OCI-LY3 (cell line): ENCODE measurements around the gene SELL.

Experiments
- H2AFZ ChIP-seq: fragments of 200-600, 300-600 bp; shearing (Covaris generic); 2 replicates; pipeline ENCODE4 v1.6.0; 2014; ENCODE audit warnings: antibody characterized with exemption, low read depth, low read length
- H3K27ac ChIP-seq: fragments of 200-600, 300-600 bp; sonication (generic); 2 replicates; pipeline ENCODE4 v1.5.1; 2014; ENCODE audit warnings: mild to moderate bottlenecking, low read length, moderate library complexity, mixed read lengths
- H3K27me3 ChIP-seq: fragments of 200-600, 300-600 bp; sonication (generic); 2 replicates; pipeline ENCODE4 v1.6.1; 2014; ENCODE audit warnings: low read depth, low read length, mixed read lengths
- H3K36me3 ChIP-seq: fragments of 200-600, 300-600 bp; sonication (generic); replicated peaks from 2 replicates; pipeline ENCODE3; 2014; ENCODE audit warnings: low read depth, low read length, mixed read lengths
- H3K4me1 ChIP-seq: fragments of 300-600, 200-600 bp; sonication (generic); 2 replicates; pipeline ENCODE4 v1.6.1; 2014; ENCODE audit warnings: low read length, mixed read lengths
- H3K4me2 ChIP-seq: fragments of 200-600, 300-600 bp; sonication (generic); 2 replicates; pipeline ENCODE4 v1.6.1; 2014; ENCODE audit warnings: low read length, mixed read lengths
- H3K4me3 ChIP-seq: fragments of 300-600, 200-600 bp; sonication (generic); 2 replicates; pipeline ENCODE4 v1.5.1; 2014; ENCODE audit warnings: antibody characterized with exemption, mild to moderate bottlenecking, low read length, moderate library complexity
- H3K79me2 ChIP-seq: fragments of 300-600, 200-600 bp; shearing (Covaris generic); 2 replicates; pipeline ENCODE4 v1.6.1; 2014; ENCODE audit warnings: mild to moderate bottlenecking, low read length, mixed read lengths
- H3K9ac ChIP-seq: fragments of 300-600, 200-600 bp; shearing (Covaris generic); 2 replicates; pipeline ENCODE4 v1.6.0; 2014; ENCODE audit warnings: mild to moderate bottlenecking, low read length, moderate library complexity
- H3K9me3 ChIP-seq: fragments of 200-600, 300-600 bp; shearing (Covaris generic); 2 replicates; pipeline ENCODE4 v1.6.1; 2014; ENCODE audit warnings: low read length, mixed read lengths; ENCODE audit not compliant: insufficient read depth
- H4K20me1 ChIP-seq: fragments of 200-600, 300-600 bp; sonication (generic); 2 replicates; pipeline ENCODE4 v1.6.1; 2016; ENCODE audit warnings: low read length, mixed read lengths; ENCODE audit not compliant: insufficient read depth
- CTCF ChIP-seq: fragments of 200-600, 300-600 bp; sonication (generic); IDR thresholded peaks from 2 replicates; pipeline ENCODE4 v1.5.1; 2014; ENCODE audit warnings: antibody characterized with exemption, low read length, low read depth
- EZH2phosphoT487 ChIP-seq: fragments of 200-600 bp; shearing (Covaris generic); IDR thresholded peaks from 2 replicates; pipeline ENCODE4 v1.6.1; 2018; ENCODE audit warnings: antibody characterized with exemption, mixed run types, low read depth

The SELL gene

GRCh38 chr1:169746550-169746949 lies 35.1 kb upstream of the SELL start:
- Histone ChIP-seq H4K20me1 (no peaks in the 10 kb centered on the region), H3K4me1 (no peaks in the 10 kb centered on the region), H3K9ac (no peak overlapping the region), H2AFZ (no peak overlapping the region), H3K79me2 (no peaks in the 10 kb centered on the region), H3K27ac (no peak overlapping the region), H3K4me2 (no peak overlapping the region), H3K4me3 (no peak overlapping the region), H3K36me3 (no peaks in the 10 kb centered on the region), H3K9me3 (no peaks in the 10 kb centered on the region), H3K27me3 (no peaks in the 10 kb centered on the region)
- TF ChIP-seq EZH2phosphoT487, result no peak

- H3K27me3 ChIP-seq, result no peaks in the 10 kb centered on the region
- no peaks in the 10 kb centered on the region for H3K79me2 ChIP-seq
- no peaks in the 10 kb centered on the region for H3K36me3 ChIP-seq
- H4K20me1 ChIP-seq, result no peaks in the 10 kb centered on the region
- no peak overlapping the region for H3K4me2 ChIP-seq
- no peak overlapping the region for H3K9ac ChIP-seq
- H3K4me1 ChIP-seq, result no peaks in the 10 kb centered on the region
- no peak overlapping the region for H2AFZ ChIP-seq
- no peak for TF ChIP-seq CTCF
- no peak for TF ChIP-seq EZH2phosphoT487
- H3K9me3 ChIP-seq, result no peaks in the 10 kb centered on the region
- no peak overlapping the region for H3K27ac ChIP-seq
- H3K4me3 ChIP-seq, result no peak overlapping the region
Measured at GRCh38 chr1:169745015-169745861, 33.8 kb upstream of the SELL start.

GRCh38 chr1:169741666-169742394 lies 30.4 kb upstream of the SELL start:
- H3K9ac ChIP-seq, result no peak overlapping the region
- H3K4me1 ChIP-seq, result no peaks in the 10 kb centered on the region
- no peak overlapping the region for H2AFZ ChIP-seq
- H3K79me2 ChIP-seq, result no peaks in the 10 kb centered on the region
- TF ChIP-seq CTCF (no peak), EZH2phosphoT487 (no peak)
- H3K27ac ChIP-seq, result no peak overlapping the region
- H3K9me3 ChIP-seq, result no peaks in the 10 kb centered on the region; the same call in 1 of the 2 replicates
- no peaks in the 10 kb centered on the region for H3K36me3 ChIP-seq
- H3K27me3 ChIP-seq, result no peaks in the 10 kb centered on the region
- no peaks in the 10 kb centered on the region for H4K20me1 ChIP-seq
- H3K4me3 ChIP-seq, result no peak overlapping the region
- no peak overlapping the region for H3K4me2 ChIP-seq

GRCh38 chr1:169739980-169740379 lies 28.6 kb upstream of the SELL start:
- no peaks in the 10 kb centered on the region for H3K4me1 ChIP-seq
- H3K4me3 ChIP-seq, result no peak overlapping the region
- H3K79me2 ChIP-seq, result no peaks in the 10 kb centered on the region
- no peaks in the 10 kb centered on the region for H3K36me3 ChIP-seq
- no peak overlapping the region for H3K27ac ChIP-seq
- no peak overlapping the region for H3K9ac ChIP-seq
- H3K27me3 ChIP-seq, result no peaks in the 10 kb centered on the region
- no peaks in the 10 kb centered on the region; the same call in 1 of the 2 replicates for H3K9me3 ChIP-seq
- no peak overlapping the region for H3K4me2 ChIP-seq
- no peaks in the 10 kb centered on the region for H4K20me1 ChIP-seq
- no peak overlapping the region for H2AFZ ChIP-seq
- TF ChIP-seq EZH2phosphoT487 (no peak), CTCF (no peak)
